ENCODE measurements around the gene SLIT3. TPM values are rescaled to one million over a fixed set of nuclear protein-coding genes. Genes with fewer than 3 reads are reported as not detected.

SLIT3 gene
- total RNA-seq, 1 experiment from 2014 or later = 0.92 TPM

- Histone ChIP-seq H3K56ac (ENCODE audit: insufficient read length, low read depth, low read length) (no peak overlapping the region), H2BK120ac (ENCODE audit: low read depth, low read length, poor library complexity, severe bottlenecking) (no peak overlapping the region), H4K5ac (ENCODE audit: insufficient read length, low read depth, low read length) (no peak overlapping the region), H2BK12ac (ENCODE audit: insufficient read length, low read depth, low read length) (no peak overlapping the region), H3K9ac (ENCODE audit: extremely low read depth, insufficient read length, low read length) (no peak overlapping the region), H2AFZ (ENCODE audit: low read length) (no peak overlapping the region), H3K27me3 (ENCODE audit: insufficient read depth, low read length) (no peaks in the 10 kb centered on the region), H4K20me1 (ENCODE audit: control insufficient read depth, insufficient read depth, insufficient read length) (no peaks in the 10 kb centered on the region), H3K27ac (ENCODE audit: insufficient read length, low read depth, low read length) (no peak overlapping the region), H3K4ac (ENCODE audit: low read depth, low read length) (no peak overlapping the region), H3K23ac (ENCODE audit: insufficient read length, low read depth, low read length) (no peak overlapping the region), H3K14ac (ENCODE audit: insufficient read depth, low read length) (no peak overlapping the region), H3K4me2 (ENCODE audit: insufficient read depth, insufficient read length, low read length) (no peak overlapping the region), H2AK5ac (ENCODE audit: insufficient read length, low read length) (no peak overlapping the region), H4K91ac (ENCODE audit: insufficient read length, low read depth, low read length) (no peak overlapping the region), H3K79me1 (ENCODE audit: insufficient read depth, low read depth, low read length, poor library complexity, severe bottlenecking) (no peaks in the 10 kb centered on the region), H3K4me1 (ENCODE audit: insufficient read depth, low read length) (peaks cover 7% of the 10 kb centered on the region; the same call in 1 of the 2 replicates), H3T11ph (ENCODE audit: low read length) (no peak overlapping the region), H4K8ac (replicated peaks; ENCODE audit: insufficient read length, low read depth, low read length) (no peak overlapping the region), H2BK5ac (ENCODE audit: insufficient read length, low read length) (no peak overlapping the region), H3K23me2 (ENCODE audit: insufficient read length, low read depth, low read length, poor library complexity, severe bottlenecking) (no peaks in the 10 kb centered on the region), H3K18ac (ENCODE audit: insufficient read length, low read depth, low read length) (no peak overlapping the region), H3K79me2 (ENCODE audit: insufficient read depth, low read length) (no peaks in the 10 kb centered on the region), H2BK15ac (ENCODE audit: low read depth, low read length) (no peak overlapping the region), H2BK20ac (ENCODE audit: low read depth, low read length, poor library complexity, severe bottlenecking) (no peak overlapping the region), H3K9me3 (ENCODE audit: control insufficient read depth, low read depth, low read length) (no peaks in the 10 kb centered on the region)
- Mint-ChIP-seq H3K9me3 (no peaks in the 10 kb centered on the region), H3K27me3 (ENCODE audit: low read depth) (peaks cover 9% of the 10 kb centered on the region), H3K36me3 (ENCODE audit: insufficient read depth in 1 of 3, low read depth in 3 of 3) (no peaks in the 10 kb centered on the region), H3K27ac (peak overlapping the region in 1 of 3 experiments; percentile 37; a peak in 1 of 7 replicates), H3K4me3 (peak overlapping the region in 1 of 2 experiments; percentile 1; a peak in 1 of 5 replicates), H3K4me1 (peaks cover 11 to 14% of the 10 kb centered on the region in 2 experiments)
- no CpG with 5 or more reads among the region's 10 CpGs for WGBS (ENCODE audit: extremely low coverage, insufficient read length, low lambda C conversion rate)
- no peak for TF ChIP-seq CTCF (conservative IDR thresholded peaks at IDR 0.05)
- DNase-seq = no peak
Observed at GRCh38 chr5:168756453-168757391, 544.2 kb downstream of the SLIT3 start.
